ENCODE measurements around the gene FAM186B. TPM values are rescaled to one million over a fixed set of nuclear protein-coding genes. Genes with fewer than 3 reads are reported as not detected.

FAM186B gene
- total RNA-seq, 4 donors from 2014 or later: 0.31 to 0.69 TPM; not detected in 2

GRCh38 chr12:49646331-49646830, 40.9 kb upstream of the FAM186B start:
- Histone ChIP-seq H3K27ac (peak overlapping the region in 1 of 4 donors; percentile 58), H3K36me3 (peaks cover 0 to 97% of the 10 kb centered on the region in 2 donors)

GRCh38 chr12:49645146-49646039, 40.0 kb upstream of the FAM186B start:
- 50% methylated on average over 1 of the region's 6 CpGs; no CpG with 5 or more reads in 1 of the 2 donors for WGBS, 2 donors (ENCODE audit: low coverage in 1 of 2)
- H3K36me3 ChIP-seq: peaks cover 0 to 97% of the 10 kb centered on the region in 2 donors
- H3K9me3 ChIP-seq: no peaks in the 10 kb centered on the region
- TF ChIP-seq POLR2AphosphoS5 (IDR thresholded peaks at IDR 0.05): no peak
- no peak for TF ChIP-seq CTCF (IDR thresholded peaks at IDR 0.05)
- TF ChIP-seq POLR2A (IDR thresholded peaks at IDR 0.05): no peak
- no peak for TF ChIP-seq EP300 (IDR thresholded peaks at IDR 0.05)
- H3K4me1 ChIP-seq: peaks cover 0 to 38% (median 6%) of the 10 kb centered on the region in 3 donors
- peak overlapping the region in 1 of 4 donors; percentile 7 for H3K27ac ChIP-seq
- no peak for ATAC-seq
- no peak overlapping the region for H3K4me3 ChIP-seq
- H3K27me3 ChIP-seq: no peaks in the 10 kb centered on the region

More at GRCh38 chr12:49646331-49646830, 40.9 kb upstream of the FAM186B start:
- no peak for TF ChIP-seq EP300 (IDR thresholded peaks at IDR 0.05)
- TF ChIP-seq POLR2A (IDR thresholded peaks at IDR 0.05): no peak
- TF ChIP-seq POLR2AphosphoS5 (IDR thresholded peaks at IDR 0.05): no peak
- no peak for TF ChIP-seq CTCF (IDR thresholded peaks at IDR 0.05)
- no peak for ATAC-seq
- WGBS, 2 donors (ENCODE audit: low coverage in 1 of 2): 81 to 91% methylated on average over 4 to 6 of the region's 7 CpGs
- no peak overlapping the region for H3K4me3 ChIP-seq
- no peaks in the 10 kb centered on the region for H3K27me3 ChIP-seq
- no peaks in the 10 kb centered on the region for H3K9me3 ChIP-seq
- H3K4me1 ChIP-seq: peaks cover 0 to 38% (median 6%) of the 10 kb centered on the region in 3 donors

GRCh38 chr12:49644620-49644994, 39.2 kb upstream of the FAM186B start:
- TF ChIP-seq EP300 (IDR thresholded peaks at IDR 0.05) (no peak), CTCF (IDR thresholded peaks at IDR 0.05) (peak in 3 of 4 experiments; percentile 92 to 97 (median 95)), POLR2AphosphoS5 (IDR thresholded peaks at IDR 0.05) (no peak), POLR2A (IDR thresholded peaks at IDR 0.05) (no peak)
- 5% methylated on average over 2 of the region's 2 CpGs; no CpG with 5 or more reads in 1 of the 2 donors for whole genome bisulfite sequencing, 2 donors (ENCODE audit: low coverage in 1 of 2)
- no peak overlapping the region for H3K4me3 ChIP-seq
- ATAC-seq: peak; percentile 75
- no peaks in the 10 kb centered on the region for H3K9me3 ChIP-seq
- no peaks in the 10 kb centered on the region for H3K27me3 ChIP-seq
- peaks cover 0 to 38% (median 6%) of the 10 kb centered on the region in 3 donors for H3K4me1 ChIP-seq
- peak overlapping the region in 1 of 4 donors; percentile 7 for H3K27ac ChIP-seq
- H3K36me3 ChIP-seq: peaks cover 0 to 97% of the 10 kb centered on the region in 2 donors

GRCh38 chr12:49643961-49644619, 38.7 kb upstream of the FAM186B start:
- no peaks in the 10 kb centered on the region for H3K9me3 ChIP-seq
- TF ChIP-seq CTCF (IDR thresholded peaks at IDR 0.05): no peak
- no peak for TF ChIP-seq POLR2AphosphoS5 (IDR thresholded peaks at IDR 0.05)
- no peak for TF ChIP-seq POLR2A (IDR thresholded peaks at IDR 0.05)
- TF ChIP-seq EP300 (IDR thresholded peaks at IDR 0.05): no peak
- 20 to 44% methylated on average over 1 to 6 of the region's 10 CpGs for WGBS, 2 donors (ENCODE audit: low coverage in 1 of 2)
- H3K36me3 ChIP-seq: peaks cover 0 to 97% of the 10 kb centered on the region in 2 donors
- H3K4me1 ChIP-seq: peaks cover 0 to 38% (median 6%) of the 10 kb centered on the region in 3 donors
- peak overlapping the region in 1 of 4 donors; percentile 7 for H3K27ac ChIP-seq
- H3K27me3 ChIP-seq: no peaks in the 10 kb centered on the region
- ATAC-seq: peak; percentile 25
- H3K4me3 ChIP-seq: no peak overlapping the region
